Glomerular visceral epithelial cell (primary cell): ENCODE measurements around the gene KLRF1.
A peak's percentile ranks its signal among the peaks of the same experiment; 100 is the strongest.

ENCODE experiments used
- DNase-seq: peaks from one replicate; pipeline ENCODE4 v3.0.0-alpha.2; 2016; ENCODE audit errors: extremely low spot score

The KLRF1 gene

DNA sequence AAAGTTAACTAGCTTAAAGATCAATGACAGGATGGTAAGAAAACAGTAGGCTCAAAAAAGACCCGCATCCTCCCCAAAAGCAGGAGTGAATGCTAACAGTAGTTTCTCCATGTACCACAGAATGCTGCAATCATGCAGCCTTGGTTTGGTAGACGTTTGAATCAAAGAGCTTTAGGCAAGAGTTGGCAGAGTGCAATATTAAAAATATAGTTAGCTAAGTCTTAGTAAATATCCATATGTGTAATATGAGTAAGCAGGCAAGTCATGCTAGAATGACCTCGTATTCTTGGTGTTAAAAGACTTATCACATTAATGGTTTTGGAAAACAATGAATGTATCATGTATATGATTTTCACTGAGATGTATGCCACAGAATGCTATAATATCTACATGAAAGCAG, 18.8 kb upstream of the KLRF1 start:
- no peak for DNase-seq

GRCh38 chr12:9809338-9809737, 17.9 kb upstream of the KLRF1 start:
- DNase-seq = no peak

GRCh38 chr12:9809866-9810265, 17.4 kb upstream of the KLRF1 start:
- DNase-seq = no peak

DNA sequence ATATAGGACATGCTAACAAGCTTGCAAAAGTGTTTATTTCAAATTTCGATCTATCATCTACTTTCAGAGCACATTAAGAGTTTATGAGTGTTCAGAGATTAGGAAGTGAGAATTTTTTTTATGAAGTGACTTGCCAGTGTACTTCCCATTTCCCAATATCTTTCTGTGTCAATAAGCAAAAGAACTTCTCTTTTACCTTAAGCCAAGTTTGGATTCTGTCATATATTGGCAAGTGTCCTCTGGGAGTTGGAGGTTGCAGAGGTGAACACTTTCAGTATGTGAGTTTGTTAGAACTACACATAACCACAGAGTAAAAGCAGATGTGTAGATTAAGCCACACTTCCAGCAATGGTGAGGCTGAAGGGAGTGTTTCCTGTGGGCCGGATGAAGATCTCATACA, 16.6 kb upstream of the KLRF1 start:
- DNase-seq = no peak

DNA sequence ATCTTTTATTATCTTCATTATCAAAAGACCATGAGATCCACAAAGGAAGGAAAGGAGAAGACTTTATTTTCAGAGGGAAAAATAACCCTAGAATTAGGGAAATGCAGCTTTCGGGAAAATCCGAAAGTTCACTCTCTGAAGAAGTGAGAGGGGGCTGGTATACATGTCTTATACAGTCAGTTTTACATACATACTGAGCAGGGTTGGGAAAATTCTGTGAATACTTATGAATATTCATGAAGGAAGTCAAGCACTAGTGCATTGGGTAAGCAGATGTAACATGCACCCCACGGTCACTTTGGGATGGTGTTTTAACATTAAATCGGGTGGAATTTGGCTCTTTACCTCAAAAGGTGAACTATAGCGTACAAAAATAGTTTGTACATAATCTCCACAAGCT, 15.7 kb upstream of the KLRF1 start:
- no peak for DNase-seq

GRCh38 chr12:9813821-9814798, 13.2 kb upstream of the KLRF1 start:
- peak; percentile 34 for DNase-seq

GRCh38 chr12:9820281-9820930, 6.9 kb upstream of the KLRF1 start:
- no peak for DNase-seq

DNA sequence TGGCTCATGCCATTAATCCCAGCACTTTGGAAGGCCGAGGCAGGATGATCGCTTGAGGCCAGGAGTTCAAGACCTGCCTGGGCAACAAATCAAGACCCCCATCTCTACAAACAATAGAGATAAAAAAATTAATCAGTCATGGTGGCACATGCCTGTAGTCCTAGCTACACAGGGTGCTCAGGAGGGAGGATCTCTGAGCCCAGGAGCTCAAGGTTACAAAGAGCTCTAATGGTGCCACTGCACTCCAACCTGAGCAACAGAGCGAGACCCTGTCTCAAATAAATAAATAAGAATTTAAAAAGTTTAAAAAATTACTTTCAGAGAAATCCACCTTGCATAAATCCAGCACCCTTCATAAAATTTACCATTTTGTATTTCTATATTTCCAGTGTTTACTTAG, 2.2 kb downstream of the KLRF1 start:
- no peak for DNase-seq

DNA sequence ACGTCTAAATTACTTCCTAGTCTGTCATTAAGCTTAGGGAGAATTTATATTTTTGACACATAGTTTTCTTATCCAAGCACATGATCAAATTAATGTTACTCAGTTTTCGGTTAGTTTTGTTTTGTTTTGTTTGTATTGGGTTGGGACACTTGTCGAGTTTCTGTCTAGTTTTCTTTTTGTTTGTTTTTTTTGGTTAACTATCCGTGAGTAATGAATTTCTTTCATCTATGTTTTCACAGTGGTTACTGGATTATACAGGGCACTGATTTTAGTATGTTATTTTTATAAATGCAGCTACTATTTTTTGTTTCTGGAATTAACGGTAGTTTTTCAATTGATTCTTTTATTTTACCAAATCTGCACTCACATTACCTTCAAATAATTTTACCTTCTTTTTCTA, 2.7 kb downstream of the KLRF1 start:
- DNase-seq = no peak

- no peak for DNase-seq
Observed at GRCh38 chr12:9831720-9832119, 4.4 kb downstream of the KLRF1 start.

DNA sequence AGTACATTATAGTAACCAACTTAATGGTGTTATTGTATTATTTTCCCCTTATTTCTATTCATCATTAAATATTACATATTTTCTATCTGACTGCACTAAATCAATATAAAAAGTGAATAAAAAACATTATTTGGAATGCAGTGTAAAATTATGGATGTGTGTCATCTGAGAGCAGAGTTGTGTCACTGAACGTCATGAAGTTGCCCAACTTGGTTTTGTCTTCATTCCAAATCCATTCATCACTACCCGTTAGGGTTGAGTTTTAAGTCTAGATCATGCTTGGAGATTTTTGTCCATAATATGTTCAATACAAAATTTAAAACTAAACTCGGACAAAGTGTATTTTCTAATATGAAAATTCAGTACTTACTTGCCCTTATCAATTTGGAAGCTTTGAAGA, 16.1 kb downstream of the KLRF1 start:
- DNase-seq = no peak

DNA sequence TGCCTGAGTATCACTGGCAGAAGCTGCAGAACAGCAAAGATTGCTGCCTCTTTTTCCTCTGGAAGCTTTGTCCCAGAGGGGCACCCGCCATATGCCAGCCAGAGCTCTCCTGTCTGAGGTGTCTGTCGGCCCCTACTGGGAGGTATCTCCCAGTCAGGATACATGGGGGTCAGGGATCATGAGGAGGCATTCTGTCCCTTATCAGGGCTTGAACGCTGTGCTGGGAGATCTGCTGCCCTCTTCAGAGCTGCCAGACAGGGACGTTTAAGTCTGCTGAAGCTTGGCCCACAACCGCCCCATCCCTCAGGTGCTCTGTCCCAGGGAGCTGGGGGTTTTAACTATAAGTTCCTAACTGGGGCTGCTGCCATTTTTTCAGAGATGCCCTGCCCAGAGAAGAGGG, 21.6 kb downstream of the KLRF1 start:
- no peak for DNase-seq

GRCh38 chr12:9851050-9851449, 23.8 kb downstream of the KLRF1 start:
- DNase-seq = no peak

DNA sequence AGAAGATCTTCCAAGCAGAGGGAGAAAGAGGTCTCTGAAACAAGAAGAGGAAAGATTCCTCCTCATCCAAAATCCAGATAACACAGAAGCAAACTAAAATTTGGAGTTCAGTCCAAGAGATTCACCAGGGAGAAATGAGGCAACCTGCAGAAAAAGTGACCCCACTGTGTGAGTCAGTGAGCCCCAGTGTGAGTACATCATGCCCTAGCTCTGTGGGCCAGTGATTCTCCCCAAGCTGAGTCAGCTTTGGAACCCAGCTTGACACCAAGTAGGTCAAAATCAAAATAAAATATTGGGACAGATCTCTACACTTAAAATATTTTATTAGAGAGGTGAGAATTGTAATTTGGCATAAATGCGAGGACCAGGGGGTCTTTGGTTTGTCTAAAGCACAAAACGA, 24.6 kb downstream of the KLRF1 start:
- DNase-seq = no peak

DNA sequence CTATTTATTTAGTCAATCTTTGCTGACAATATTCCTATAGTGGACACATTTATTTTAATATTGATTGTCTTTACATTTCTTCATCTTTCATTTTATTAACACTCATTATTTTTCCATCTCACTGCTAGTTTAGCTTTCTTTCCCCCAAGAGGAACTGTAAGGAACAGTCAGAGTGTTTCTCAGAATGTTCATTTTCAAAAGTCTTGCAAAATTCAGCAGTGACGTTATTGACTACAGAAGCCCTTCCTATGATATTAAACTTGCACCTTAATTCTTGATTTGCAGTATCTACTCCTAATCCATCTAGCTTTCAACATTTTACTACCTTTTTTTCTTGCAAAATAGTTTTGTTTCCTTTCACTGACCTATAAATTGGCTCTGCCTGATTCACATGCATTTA, 28.9 kb downstream of the KLRF1 start:
- DNase-seq = no peak

- no peak for DNase-seq
Observed at GRCh38 chr12:9856894-9857293, 29.6 kb downstream of the KLRF1 start.

DNA sequence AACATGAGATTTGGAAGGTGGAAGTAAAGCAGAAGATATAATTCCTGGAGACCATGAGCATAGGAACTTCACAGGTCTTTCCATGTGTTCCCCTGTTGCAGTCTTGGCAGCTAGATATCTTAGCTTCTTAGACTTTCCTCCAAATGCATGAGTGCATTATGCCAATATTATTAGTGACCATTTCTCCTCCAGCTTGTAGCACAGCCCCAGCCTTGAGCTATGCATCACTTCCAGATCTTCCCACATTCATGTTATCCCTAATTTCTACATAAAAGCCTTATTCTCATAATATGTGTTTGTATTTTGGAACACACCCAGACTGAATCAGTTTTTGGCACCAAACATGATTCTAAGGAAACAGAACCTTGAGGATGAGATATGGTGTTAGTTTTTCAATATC, 30.9 kb downstream of the KLRF1 start:
- no peak for DNase-seq

DNA sequence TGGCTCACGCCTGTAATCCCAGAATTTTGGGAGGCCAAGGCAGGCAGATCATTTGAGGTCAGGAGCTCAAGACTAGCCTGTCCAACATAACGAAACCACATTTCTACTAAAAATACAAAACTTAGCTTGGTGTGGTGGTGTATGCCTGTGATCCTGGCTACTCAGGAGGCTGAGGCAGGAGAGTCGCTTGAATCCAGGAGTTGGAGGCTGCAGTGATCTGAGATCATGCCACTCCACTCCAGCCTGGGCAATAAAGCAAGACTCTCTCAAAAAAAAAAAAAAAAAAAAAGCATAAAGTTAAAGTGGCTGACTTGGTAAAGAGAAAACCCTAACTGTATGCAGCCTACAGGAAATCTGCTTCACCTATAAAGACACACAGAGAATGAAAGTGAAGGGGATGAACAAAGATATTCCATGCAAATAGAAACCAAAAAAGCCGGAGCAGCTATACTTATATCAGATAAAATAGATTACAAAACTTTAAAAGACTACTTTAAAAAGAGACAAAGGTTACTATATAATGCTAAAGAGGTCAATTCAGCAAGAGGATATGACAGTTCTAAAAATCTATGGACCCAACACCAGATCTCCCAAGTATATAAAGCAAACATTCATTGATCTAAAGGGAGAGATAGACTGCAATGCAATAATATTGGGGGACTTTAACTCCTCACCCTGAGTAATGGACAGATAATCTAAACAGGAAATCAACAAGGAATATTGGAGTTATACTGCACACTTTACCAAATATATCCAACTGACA, 37.8 kb downstream of the KLRF1 start:
- DNase-seq = no peak

- DNase-seq = no peak
Observed at GRCh38 chr12:9866860-9867269, 39.6 kb downstream of the KLRF1 start.

DNA sequence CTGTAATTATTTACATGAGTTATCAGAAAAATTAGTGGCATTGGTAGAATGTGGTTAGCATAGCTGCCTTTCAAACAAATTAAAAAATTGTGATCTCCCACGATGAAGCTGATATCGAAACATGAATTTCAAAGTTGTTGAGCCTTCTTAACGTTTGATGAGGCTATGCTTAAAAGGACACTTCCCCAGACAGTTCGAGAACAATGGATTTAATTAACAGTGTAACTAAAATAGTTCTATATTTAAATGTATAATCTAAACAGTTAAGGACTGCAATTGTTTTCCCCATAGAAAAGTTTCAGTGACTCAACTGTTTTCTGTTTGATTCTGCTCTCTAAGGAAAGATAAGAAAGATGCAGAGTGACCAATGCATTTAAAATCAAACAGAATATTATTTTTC, 40.2 kb downstream of the KLRF1 start:
- no peak for DNase-seq

- no peak for DNase-seq
Observed at GRCh38 chr12:9868311-9868801, 41.1 kb downstream of the KLRF1 start.

- DNase-seq = no peak
Observed at GRCh38 chr12:9868951-9869306, 41.6 kb downstream of the KLRF1 start.
